HG03097 (cell line): ENCODE data around the gene GRK3.
"Not testable (repeated sequence)": the region's sequence is repeated elsewhere in the genome, so short reads cannot be mapped to it uniquely, and the experiment has no call there.

Experiments used
- ATAC-seq: cut with Tn5 transposase; IDR thresholded peaks from one replicate; pipeline ENCODE4 v1.9.1; 2021; ENCODE audit not compliant: unreplicated experiment, low FRiP score

GRK3 gene

DNA sequence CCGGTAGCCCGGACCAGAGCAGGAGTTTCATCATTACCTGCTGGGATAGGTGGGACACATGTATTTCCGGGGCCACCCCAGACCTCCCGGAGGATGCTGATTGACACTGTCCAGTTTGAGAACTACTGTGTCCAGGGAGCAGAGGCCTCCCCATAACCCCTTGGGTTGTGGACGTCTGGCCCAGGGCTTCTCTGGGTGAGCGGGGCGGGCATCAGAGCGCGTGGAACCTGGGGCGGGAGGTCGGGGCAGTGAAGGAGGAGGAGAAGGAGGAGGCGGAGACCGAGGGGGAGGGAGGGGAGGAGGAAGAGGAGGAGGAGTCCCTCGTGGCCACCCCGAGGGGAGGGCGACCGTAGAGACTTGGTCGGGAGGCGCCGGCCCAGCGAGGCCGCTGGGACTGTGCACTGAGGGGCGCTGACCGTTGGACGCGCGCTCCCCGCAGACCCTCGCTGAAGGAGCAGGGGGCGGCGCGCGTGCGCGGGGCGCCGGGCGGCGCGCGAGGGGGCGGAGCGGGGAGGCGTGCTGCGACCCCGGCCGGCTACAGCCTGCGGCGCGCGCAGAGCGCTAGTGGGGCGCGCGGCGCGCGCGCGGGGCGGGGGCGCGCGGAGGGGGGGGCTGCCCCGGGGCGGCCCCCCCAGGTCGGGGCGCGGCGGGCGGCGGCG lies at the start of gene GRK3:
TSS of gene GRK3 (plus strand) at position 356 of the 659 bp plus-strand sequence. CDS start 366 bp downstream, outside the sequence.
- ATAC-seq, result peak; percentile 41

DNA sequence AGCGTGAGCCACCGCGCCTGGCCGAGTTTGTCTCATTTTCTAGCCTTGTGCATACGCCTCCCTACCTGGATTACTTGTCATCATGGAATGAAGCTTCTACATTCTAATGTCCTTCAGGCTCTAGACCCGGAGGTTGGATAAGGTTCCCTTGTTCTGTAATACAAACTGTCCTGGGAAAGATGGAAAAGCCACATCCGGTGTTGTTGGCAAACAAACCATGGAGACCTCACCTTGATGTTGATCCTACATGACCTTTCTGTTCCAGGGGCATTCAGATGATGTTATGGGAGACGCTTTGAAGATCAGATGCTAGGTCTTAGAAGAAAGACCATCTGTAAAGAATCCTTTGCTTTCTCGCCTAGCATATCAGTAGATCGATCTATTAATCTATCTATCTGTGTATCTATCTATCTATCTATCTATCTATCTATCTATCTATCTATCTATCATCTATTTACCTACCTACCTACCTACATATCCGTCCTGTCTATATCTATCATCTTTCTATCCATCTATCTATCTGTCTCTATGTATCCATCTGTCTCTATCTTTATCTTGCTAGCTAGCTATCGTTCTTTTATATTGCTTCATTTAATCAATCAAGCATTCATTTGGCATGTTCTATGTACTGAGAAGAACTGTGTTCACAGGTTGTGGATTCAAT lies 46.3 kb upstream of the GRK3 start:
- ATAC-seq, result no peak

DNA sequence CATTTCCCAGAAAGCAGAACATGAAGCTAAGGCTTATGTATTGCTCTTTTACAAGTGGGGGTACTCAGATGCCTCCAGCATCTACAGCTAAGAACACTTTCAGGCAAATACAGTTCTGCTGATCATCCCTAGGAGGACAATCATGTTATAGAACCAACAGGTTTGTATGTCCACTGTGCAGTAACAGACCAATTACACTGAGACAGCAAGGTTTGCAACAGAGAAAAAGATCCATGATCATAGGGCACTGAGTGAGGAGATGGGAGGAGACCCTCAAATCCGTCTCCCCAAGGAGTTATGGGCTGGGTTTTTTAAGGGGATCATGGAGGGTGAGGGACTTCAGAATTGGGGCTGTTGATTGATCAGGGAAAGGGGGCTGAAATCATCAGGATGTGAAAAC lies 39.1 kb upstream of the GRK3 start:
- no peak for ATAC-seq

DNA sequence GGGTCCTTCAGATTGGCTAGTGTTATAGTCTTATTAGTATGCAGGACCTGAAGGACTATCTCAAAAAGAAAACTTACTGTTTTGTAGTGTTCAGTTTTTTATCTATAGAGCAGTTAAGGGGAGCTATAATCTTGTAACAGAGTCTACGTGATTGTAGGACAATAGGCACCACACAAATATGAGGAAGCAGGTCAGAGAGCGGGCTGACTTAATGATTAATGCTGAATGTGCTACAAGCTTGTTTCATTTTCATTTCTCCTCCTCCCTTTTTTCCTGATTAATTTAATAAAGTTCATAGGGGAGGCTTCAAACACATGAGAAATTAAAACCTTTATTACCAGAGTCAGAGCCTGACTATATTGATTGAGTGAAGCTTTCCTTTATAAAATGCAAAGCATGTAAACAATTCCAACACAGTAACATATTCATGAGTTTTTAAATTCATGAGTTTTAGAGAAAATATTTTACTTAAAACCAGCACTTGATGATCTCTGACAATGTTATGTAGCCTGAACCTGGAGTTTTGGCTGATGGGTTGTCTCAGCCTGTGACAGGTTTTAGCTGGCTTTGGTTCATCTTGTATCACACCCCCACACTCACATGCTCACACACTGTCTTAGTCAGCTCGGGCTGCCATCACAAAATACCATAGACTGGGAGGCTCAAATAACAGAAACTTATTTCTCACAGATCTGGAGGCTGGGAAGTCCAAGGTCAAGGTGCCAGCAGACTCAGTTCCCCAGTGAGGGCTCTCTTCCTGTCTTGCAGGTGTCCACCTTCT lies 38.5 kb upstream of the GRK3 start:
- ATAC-seq, result not testable (repeated sequence)

DNA sequence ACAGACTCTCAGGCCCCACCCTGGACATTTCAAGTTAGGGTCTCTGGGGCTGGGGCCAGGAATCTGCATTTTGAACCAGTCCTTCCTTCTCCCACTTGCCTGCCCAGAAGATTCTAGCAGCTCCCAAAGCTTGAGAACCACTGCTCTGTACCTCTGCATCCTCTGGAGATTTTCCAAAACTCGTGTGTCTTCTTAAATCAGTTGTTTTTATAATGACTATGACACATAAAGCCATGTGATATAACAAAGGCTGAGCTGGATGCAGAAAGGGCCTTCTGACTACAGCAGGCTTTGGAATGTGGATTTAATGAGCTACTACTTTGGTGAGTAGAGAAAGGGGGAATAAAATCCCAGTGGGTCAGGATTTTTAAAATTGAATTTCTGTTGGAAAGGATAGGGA lies 37.5 kb upstream of the GRK3 start:
- ATAC-seq, result not testable (repeated sequence)

DNA sequence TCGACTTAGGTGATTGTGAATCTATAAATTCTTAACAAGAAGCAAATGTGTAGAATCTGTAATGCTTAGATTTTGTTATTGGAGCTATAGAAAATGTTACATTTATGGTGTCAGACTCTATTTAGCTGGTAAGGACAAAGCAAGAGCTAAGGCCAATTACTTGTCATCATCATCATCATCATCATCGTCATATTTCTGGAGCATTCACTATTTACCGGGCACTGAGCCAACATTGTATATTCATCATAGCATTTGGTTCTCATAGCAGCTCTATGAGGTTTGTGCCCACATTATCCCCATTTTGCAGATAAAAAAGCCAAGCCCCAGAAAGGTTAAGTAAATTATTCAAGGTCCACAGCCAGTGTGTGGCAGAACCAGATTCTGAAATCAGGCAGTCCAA lies 36.4 kb upstream of the GRK3 start:
- ATAC-seq, result not testable (repeated sequence)

DNA sequence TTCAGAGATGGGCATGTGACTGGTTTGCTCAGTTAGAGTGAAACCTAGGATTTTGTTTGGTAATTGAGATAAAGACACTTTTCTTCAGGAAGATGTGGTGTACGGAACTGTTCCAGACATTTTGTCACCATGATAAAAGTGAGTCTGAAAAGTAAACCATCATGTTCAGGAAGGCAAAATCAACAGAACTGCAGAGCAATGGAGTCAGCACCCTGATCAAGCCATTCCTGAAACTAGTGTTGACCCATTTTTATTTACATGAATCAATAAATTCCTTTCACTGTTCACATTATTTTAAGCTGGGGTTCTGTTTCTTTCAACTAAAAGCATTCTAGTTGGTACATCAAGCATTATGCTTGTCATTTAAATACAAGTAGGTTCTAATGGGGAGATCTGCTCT lies 35.4 kb upstream of the GRK3 start:
- not testable (repeated sequence) for ATAC-seq

DNA sequence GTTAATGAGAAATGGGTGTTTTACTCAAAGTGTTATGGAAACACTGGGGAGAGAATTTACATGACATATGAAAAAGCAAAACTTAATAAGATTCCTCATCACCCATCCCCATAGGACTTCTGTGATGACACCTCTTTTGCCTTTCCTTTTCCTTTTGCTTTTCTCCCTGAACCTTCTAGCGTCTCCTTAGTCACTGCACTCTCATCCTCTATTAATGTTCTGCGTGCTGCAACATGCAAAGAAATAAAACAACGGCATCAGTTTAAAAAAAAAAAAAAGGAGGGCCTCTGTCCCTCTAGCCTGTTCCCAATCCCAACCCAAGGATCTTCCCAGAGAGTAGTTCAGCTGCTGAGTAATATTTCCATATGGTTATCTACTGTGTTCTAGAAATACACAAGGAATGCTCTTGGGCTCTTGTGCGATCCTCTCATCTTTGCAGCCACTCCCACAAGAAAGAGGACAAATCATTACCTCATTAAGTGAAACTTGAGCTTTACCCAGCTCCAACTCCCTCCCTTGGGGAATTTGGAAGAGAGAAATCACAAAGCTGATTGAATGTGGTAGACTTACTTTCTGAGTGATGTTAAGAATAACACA lies 34.8 kb upstream of the GRK3 start:
- not testable (repeated sequence) for ATAC-seq

DNA sequence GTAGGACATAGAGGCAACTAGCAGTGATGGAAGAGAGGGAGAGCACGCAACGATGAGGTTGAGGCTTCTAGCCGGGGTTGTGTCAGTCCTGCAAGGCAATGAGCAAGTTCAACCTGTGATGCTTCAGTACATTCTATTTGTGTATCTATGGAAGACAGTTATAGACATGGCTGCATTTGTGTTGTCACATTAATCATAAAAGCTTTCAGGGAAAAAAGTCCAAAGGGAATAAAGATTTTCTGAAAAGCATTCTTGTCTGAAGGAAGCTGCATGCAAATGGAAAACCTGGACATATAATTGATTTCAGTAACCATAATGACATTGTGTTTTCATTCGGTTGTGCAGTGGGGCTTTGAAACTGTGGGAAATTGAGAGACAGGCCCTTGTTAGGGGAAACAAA lies 32.8 kb upstream of the GRK3 start:
- not testable (repeated sequence) for ATAC-seq

DNA sequence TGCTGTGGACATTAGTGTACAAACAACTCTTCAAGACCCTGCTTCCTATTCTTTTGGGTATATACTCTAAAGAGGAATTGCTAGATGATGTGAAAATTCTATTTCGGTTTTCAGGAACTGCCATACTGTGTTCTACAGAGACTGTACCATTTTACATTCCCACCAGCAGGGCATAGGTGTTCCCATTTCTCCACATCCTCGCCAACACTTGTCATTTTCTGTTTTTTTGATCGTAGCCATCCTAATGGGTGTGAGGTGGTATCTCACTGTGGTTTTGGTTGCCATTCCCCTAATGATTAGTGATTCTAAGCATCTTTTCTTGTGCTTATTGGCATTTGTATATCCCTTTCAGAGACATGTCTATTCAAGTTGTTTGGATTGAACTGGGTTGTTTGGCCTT lies 29.8 kb upstream of the GRK3 start:
- no peak for ATAC-seq

DNA sequence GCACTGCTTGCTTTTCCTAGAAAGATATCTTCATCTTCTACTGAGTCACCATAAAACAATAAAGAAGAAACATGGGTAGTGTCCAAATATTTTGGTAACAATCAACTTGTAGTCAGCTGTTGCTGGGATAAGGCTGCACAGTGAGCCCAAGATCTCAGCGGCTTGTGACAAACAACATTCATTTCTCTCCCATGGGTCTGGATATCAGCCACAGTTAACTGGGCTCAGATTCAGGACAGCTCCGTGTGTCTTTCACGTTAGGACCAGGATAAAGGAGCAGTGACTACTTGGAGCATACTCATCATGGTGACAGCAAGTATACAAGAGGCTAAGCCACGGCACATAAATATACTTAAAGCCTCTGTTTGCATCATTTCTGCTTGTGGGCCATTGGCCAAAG lies 27.9 kb upstream of the GRK3 start:
- no peak for ATAC-seq

DNA sequence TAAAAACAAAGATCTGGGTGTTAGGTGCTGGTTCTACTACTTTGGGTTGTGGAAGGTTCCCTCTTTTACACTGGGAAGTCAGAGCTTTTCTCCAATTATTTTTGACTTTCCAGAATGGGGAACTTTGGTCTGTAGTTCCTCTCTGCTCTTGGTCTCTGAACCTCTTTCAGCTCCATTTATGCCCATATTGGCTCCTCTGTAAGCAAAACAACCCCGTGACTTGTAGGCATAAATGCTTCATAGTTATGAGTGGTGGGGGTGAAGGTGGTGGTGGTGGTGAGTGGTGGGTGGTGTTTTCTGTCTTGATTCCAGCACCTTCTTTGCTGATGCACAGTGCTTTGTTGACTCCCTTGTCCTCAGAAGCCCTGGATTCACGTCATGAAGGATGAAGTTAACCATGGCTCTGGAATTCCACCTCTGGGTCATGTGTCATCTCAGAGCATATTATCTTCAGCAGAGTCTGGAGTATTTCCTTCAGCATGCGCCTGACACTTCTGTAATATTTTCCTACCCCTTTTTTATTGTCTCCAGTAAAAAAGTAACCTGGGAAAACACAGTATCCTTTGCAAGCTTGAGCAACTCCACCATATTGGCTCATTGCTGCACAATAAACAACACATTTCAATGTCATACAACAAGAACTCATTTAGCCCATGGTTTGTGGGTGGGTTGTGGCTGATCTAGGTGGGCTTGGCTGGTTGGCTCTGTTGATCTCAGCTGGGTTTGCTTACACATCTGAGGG lies 24.1 kb upstream of the GRK3 start:
- no peak for ATAC-seq

DNA sequence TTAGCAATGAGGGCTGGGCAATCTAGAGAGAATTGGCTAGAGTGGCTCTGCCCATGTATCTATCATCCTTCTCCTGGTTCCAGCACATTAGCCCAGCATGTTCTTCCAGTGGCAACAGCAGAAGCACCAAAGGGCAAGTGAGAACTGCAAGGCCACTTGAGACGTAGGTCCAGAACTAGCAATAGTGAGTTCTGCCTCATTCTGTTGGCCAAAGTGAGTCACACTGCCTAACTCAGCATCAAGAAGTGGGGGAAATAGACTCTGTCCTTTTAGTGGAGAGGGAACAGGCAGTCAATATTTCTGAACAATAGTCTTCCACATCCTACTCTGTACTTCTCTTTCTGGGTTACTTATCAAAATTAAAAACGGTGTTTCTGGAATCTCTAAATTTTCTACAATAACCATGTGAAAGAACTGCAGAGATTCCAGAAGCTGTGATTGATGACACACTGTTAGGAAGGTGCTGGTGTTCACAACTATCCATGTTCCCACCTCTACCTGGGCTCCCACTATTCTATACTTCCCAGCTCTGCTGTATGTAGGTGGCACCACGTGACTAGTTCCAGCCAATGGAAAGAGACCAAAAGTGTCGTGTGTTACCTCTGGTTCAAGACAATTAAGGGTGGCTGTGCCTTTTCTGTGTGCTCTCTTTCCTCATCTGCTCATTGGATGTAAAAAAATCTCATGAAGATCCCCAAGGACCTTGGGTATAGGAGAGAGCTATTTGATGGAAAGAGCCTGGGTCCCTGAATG lies 23.4 kb upstream of the GRK3 start:
- no peak for ATAC-seq

DNA sequence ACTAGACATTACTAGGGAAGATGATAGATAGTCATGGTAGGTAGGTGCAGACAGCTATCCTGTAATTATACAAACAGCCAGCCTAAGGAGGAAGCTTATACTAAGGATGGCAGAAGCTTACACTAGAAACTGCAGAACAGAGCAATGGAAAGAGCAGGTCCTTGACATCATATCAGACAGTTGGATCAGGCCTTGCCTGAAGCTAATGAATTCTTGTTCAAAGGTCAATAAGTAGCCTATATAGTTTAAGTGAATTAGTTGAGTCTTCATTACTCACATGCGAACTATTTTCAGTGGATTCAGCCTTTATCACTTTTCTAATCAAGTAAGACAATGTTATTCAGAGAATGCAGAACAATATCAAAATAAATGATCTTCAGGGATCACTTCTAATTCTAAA lies 22.3 kb upstream of the GRK3 start:
- ATAC-seq, result no peak

DNA sequence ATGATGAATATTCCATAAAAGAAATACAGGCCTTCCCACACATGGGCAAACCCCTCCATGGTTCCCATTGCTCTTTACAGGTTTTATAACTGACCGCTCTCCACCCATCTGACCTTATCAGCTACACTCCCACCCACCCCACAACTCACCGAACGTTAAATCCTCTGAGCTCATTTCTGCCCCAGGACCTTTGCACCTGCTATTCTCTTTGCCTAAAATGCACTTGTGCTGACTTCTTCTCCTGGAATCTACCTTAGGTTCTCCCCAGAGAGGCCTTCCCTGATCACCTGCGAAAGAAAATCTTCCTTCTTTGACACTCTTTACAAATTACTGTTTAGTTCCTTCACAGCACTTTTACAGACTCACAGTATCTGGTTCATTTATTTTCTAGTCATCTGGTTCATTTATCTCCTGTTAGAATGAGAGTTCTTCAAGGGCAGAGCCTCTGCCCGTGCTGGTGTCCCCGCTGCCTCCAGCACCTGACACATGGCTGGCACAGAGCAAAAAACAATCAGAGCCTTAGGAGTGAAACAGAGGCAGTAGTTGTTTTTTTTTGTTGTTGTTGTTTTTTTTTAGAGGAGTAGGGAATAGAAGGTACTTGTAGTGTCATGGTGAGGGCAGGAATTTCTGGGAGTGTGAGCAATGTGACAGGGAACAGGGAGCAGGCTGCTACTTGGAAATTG lies 21.6 kb upstream of the GRK3 start:
- no peak for ATAC-seq

DNA sequence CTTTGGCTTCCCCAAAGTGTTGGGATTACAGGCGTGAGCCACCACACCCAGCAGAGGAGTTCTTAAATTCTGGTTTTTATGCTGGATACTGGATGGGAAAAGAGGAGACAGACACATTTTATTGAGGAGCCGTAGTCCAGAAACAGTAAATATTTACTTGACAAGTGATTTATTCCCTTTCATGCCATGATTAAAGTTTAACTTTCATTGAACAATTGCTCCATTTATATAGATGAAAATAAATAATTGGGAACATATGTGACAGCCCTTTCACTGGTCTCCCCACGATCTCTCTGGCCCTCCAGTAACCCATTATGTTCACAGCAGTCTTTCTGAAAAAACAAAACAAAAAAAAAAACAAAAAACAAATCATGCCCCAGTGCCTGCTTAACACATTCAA lies 19.3 kb upstream of the GRK3 start:
- ATAC-seq, result no peak

DNA sequence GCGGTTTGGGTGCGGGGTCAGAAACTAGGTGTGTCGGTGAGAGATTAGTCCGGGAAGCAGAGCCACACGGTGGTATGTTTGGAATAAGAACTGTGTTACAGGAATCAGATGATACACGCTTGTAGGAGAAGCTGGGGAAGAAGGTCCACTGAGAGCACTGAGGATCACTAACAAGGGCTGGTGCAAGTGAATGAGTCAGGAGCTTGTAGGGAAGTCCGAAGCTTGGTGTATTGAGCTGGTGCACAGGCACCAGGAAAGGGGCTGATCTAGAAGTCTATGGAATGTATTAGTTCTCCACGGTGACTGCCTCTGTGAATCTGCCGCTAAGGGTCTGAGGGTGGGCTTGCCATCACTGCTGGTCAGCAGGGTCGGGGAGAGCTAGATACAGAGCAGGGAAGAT lies 18.8 kb upstream of the GRK3 start:
- ATAC-seq, result no peak

DNA sequence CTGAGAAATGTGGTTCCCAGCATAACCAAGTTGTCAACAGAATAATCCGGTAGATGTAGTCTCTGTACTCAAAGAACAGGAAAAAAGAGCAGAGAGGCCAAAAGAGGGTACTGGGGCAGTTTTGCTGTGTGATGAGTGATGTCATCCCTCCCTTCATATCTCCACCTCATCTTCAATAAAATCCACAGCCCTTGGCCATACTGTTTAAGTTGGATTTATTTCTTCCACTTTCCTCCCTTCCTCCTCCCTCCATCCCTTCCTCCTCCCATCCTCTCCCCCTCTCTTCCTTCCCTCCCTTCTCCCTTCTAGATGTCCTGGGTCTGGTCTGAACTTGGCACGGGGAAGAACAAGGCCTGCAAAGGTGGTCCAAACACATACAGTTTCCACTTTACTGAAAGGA lies 18.2 kb upstream of the GRK3 start:
- no peak for ATAC-seq

DNA sequence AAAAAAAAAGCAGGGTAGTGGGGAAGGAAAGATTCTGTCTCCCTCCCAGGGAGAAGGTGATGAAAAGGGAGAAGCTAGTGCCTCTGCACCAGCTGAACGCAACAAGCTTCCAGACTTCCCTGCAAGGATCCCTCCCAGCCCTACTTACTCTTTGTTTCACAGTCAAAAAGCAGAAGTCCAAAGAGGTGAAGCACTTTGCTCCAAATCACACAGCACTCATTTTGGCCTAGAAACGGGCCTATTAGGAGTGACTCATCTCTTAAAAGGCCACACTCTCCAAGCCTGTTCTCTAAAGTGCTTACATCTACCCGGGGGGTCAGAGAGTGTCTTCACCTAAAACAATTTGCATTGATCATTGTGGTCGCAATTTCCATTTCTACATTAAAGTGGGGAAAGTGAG lies 17.7 kb upstream of the GRK3 start:
- no peak for ATAC-seq
